ENCODE data around the gene PLEKHA7.

DNA sequence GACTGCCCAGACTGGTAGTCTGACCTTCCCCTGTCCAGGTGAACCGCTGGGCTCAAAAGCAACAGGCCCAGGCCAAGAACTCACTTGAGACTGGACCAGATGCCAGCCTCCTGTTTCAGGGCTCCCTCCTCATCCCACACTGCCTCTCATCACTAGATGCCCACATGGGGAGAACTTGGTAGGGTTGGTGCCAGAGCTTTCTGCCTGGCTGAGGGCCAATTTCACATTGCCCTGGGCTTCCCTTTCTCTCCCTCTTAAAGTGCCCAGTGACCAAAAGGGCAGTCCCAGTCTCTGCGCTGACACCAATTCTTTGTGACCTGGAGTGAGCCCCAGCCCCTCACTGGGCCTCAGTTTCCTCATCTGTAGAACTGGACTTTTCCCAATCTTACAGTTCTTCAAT is 234.1 kb downstream of the PLEKHA7 start:
- TF ChIP-seq, protein P1, sequence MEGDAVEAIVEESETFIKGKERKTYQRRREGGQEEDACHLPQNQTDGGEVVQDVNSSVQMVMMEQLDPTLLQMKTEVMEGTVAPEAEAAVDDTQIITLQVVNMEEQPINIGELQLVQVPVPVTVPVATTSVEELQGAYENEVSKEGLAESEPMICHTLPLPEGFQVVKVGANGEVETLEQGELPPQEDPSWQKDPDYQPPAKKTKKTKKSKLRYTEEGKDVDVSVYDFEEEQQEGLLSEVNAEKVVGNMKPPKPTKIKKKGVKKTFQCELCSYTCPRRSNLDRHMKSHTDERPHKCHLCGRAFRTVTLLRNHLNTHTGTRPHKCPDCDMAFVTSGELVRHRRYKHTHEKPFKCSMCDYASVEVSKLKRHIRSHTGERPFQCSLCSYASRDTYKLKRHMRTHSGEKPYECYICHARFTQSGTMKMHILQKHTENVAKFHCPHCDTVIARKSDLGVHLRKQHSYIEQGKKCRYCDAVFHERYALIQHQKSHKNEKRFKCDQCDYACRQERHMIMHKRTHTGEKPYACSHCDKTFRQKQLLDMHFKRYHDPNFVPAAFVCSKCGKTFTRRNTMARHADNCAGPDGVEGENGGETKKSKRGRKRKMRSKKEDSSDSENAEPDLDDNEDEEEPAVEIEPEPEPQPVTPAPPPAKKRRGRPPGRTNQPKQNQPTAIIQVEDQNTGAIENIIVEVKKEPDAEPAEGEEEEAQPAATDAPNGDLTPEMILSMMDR (conservative IDR thresholded peaks at IDR 0.05), result no peak
- no peak for TF ChIP-seq ZFX (IDR thresholded peaks at IDR 0.05)
